HG02884 (cell line): ENCODE measurements around the gene MINPP1.
"Not testable (repeated sequence)": the region's sequence is repeated elsewhere in the genome, so short reads cannot be mapped to it uniquely, and the experiment has no call there.

ENCODE experiments used
- ATAC-seq: cut with Tn5 transposase; IDR thresholded peaks from one replicate; pipeline ENCODE4 v1.9.1; 2021; ENCODE audit warnings: mild to moderate bottlenecking, moderate library complexity; ENCODE audit not compliant: unreplicated experiment

Gene MINPP1

GRCh38 chr10:87562750-87563149 lies 58.1 kb downstream of the MINPP1 start:
- no peak for ATAC-seq

- ATAC-seq: no peak
Measured at GRCh38 chr10:87565010-87565409, 60.3 kb downstream of the MINPP1 start.

GRCh38 chr10:87575851-87576250 lies 71.2 kb downstream of the MINPP1 start:
- ATAC-seq: no peak

- ATAC-seq: no peak
Measured at GRCh38 chr10:87578160-87578841, 73.6 kb downstream of the MINPP1 start.

- ATAC-seq: no peak
Measured at GRCh38 chr10:87578842-87579401, 74.2 kb downstream of the MINPP1 start.

- ATAC-seq: no peak
Measured at GRCh38 chr10:87579563-87579962, 74.9 kb downstream of the MINPP1 start.

GRCh38 chr10:87580016-87580415 lies 75.3 kb downstream of the MINPP1 start:
- no peak for ATAC-seq

- no peak for ATAC-seq
Measured at GRCh38 chr10:87585565-87586514, 81.1 kb downstream of the MINPP1 start.

GRCh38 chr10:87589645-87590051 lies 85.0 kb downstream of the MINPP1 start:
- no peak for ATAC-seq

- ATAC-seq: no peak
Measured at GRCh38 chr10:87590705-87591588, 86.3 kb downstream of the MINPP1 start.

GRCh38 chr10:87591589-87591886 lies 86.8 kb downstream of the MINPP1 start:
- ATAC-seq: no peak

GRCh38 chr10:87592920-87593319 lies 88.2 kb downstream of the MINPP1 start:
- ATAC-seq: not testable (repeated sequence)

GRCh38 chr10:87593702-87594101 lies 89.0 kb downstream of the MINPP1 start:
- ATAC-seq: no peak

GRCh38 chr10:87594181-87594580 lies 89.5 kb downstream of the MINPP1 start:
- ATAC-seq: no peak

- ATAC-seq: no peak
Measured at GRCh38 chr10:87594864-87595263, 90.2 kb downstream of the MINPP1 start.

- ATAC-seq: no peak
Measured at GRCh38 chr10:87596351-87596750, 91.7 kb downstream of the MINPP1 start.

- ATAC-seq: no peak
Measured at GRCh38 chr10:87598700-87599099, 94.0 kb downstream of the MINPP1 start.

- no peak for ATAC-seq
Measured at GRCh38 chr10:87600581-87600980, 95.9 kb downstream of the MINPP1 start.
